HK-2 (cell line): ENCODE data around the gene PRKCG.
"Not testable (repeated sequence)": the region's sequence is repeated elsewhere in the genome, so short reads cannot be mapped to it uniquely, and the experiment has no call there.

Source experiments
- DNase-seq: peaks from one replicate; pipeline ENCODE4 v3.0.0-alpha.2; 2018; ENCODE audit not compliant: unreplicated experiment

The PRKCG gene

GRCh38 chr19:53881482-53882390 is at the start of gene PRKCG:
TSS of gene PRKCG (plus strand) at chr19:53882197. CDS start at chr19:53882495, 298 bp downstream.
- DNase-seq, result peak; percentile 25

DNA sequence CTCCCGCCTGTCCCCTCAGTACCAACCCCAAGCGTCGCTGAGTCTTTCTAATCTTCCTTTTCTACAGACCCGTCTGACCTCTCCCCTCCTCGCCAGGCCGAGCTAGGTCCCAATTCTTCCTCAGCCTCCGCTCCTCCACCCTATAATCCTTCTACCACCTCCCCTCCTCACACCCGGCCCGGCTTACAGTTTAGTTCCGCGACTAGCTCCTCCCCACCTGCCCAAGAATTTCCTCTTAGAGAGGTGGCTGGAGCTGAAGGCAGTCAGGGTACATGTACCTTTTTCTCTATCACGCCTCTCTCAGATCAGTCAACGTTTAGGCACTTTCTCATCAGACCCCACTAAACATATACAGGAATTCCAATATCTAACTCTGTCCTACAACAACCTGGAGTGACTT is 49.1 kb upstream of the PRKCG start:
- DNase-seq, result not testable (repeated sequence)

DNA sequence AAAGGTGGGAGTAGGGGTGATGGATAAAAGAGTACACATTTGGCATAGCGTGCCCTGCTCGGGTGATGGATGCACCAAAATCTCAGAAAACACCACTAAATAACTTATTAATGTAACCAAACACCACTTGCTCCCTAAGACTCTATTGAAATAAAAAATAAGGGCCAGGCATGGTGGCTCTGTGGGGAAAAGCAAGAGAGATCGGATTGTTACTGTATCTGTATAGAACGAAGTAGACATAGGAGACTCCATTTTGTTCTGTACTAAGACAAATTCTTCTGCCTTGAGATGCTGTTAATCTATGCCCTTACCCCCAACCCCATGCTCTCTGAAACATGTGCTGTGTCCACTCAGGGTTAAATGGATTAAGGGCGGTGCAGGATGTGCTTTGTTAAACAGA is 43.6 kb upstream of the PRKCG start:
- not testable (repeated sequence) for DNase-seq

- DNase-seq, result not testable (repeated sequence)
Measured at GRCh38 chr19:53840241-53840640, 41.8 kb upstream of the PRKCG start.

DNA sequence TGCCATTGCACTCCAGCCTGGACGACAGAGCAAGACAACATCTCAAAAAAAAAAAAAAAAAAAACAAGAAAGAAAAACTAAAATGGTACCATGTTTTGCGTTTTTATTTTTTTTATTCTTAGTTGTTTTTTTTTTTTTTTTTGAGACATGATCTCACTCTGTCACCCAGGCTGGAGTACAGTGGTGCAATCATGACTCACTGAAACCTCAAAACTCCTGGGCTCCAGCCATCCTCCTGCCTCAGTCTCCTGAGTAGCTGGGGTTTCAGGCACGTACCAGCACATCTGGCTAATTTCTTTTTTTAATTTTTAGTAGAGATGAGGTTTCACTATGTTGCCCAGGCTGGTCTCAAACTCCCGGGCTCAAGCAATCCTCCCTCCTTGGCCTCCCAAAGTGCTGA is 41.1 kb upstream of the PRKCG start:
- not testable (repeated sequence) for DNase-seq

DNA sequence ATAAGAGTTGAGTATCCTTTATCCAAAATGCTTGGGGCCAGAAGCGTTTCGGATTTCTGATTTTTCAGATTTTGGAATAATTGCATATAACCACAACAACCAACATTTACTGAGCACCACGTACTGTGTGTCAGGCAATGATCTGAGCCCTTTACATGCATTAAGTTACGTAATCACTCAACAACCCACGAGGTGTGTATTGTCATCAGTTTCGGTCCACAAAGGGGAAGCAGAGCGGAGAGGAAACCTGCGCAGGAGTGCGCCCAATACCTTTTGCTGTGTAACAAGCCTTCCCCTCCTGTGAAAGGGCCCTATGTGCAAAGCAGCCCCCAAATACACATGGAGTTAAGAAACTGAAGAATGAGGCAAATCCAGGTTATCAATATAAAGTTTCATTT is 37.1 kb upstream of the PRKCG start:
- DNase-seq, result no peak

DNA sequence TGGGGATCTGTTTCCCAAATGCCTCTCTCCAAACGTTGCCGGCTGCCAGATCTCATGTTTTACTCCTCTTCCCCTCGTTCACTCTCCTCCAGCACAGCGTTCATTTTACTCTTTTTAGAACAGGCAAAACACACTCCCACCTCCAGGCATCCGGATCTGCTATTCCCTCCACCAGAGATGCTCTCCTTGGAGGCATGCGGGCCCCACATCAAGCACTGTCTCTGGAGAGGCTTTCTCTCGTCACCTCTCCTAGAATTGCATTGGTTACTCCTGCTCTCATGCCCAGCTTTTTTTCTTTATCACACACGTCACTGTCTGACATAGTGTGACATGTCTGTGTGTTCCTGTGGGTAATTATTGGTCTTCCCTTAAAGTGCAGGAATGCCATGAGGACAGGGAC is 34.4 kb upstream of the PRKCG start:
- no peak for DNase-seq

GRCh38 chr19:53849237-53849676 is 32.7 kb upstream of the PRKCG start:
- DNase-seq, result no peak

DNA sequence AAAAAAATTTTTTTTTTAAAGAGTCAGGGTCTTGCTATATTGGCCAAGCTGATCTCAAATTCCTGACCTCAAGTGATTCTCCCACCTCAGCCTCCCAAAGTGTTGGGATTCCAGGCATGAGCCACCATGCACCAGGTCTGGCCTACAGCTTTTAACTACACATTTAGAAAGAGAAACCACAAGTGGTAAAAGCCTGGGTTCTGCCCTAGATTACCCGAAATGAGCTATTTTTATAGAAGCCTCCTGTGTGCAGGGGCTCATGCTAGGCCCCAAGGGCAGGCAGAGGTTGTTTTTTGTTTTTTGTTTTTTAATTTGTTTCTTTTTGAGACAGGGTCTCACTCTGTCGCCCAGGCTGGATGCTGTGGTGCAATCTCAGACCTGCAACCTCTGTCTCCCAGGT is 28.3 kb upstream of the PRKCG start:
- DNase-seq, result no peak

- DNase-seq, result no peak
Measured at GRCh38 chr19:53864308-53864836, 17.6 kb upstream of the PRKCG start.

- DNase-seq, result no peak
Measured at GRCh38 chr19:53865523-53865917, 16.5 kb upstream of the PRKCG start.

DNA sequence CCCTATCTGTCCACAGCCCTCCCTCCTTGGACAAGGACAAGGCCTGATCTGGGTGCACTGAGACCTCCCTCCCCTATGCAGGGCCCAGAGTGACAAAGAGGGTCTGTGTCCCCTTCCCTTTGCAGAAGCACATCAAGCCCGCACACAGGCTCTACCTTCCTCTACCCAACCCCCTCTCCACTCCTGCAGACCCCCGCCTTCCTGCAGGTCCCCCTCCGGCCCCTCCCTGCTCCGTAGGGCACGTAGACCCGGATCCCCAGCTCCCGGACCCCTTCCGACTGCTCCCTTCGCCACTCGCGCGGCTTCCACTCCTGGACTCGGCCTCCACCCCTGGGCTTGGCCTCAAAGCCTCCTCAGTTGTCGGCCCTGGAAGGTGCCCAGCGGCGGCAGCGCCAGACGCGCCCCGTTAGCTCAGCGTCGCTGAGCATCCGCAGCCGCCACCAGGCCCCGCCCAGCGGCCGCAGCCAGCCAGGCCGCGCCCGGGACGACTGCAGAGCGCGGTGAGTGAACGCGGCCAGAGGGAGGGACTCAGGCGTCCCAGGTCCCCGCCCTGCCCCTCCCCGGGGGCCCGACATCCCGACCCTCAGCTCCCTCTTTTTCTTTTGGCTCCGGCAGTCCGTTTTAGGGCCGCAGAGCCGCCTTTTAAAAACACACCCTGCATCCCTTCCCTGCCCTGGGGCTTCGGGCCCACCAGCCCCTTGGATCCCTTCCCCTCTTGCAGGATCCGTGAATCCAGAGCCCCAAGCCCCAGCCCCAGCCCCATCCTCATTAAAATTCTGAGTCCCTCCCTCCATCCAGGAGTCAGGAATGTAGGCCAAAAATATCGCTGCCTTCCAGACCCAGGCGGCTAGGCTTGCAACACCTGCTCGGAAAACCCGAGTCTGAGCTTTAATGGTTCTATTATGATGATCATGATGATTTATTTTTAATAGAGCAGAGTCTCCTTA is 15.8 kb upstream of the PRKCG start:
- DNase-seq, result peak; percentile 65

DNA sequence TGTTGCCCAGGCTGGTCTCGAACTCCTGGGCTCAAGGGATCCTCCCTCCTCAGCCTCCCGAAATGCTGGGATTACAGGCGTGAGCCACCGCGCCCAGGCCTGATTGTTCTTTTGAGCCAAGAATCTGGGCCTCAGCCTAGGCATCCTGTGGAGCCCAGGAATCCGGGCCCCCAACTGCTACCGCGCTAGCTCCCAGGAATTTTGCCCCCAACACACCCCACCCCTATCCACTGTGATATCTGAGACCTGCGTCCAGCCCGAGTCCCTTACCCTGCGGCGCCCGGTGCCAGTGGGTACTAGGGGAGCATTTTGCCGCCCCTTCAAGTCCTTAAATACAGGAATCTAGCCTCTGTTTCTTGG is 15.2 kb upstream of the PRKCG start:
- no peak for DNase-seq

DNA sequence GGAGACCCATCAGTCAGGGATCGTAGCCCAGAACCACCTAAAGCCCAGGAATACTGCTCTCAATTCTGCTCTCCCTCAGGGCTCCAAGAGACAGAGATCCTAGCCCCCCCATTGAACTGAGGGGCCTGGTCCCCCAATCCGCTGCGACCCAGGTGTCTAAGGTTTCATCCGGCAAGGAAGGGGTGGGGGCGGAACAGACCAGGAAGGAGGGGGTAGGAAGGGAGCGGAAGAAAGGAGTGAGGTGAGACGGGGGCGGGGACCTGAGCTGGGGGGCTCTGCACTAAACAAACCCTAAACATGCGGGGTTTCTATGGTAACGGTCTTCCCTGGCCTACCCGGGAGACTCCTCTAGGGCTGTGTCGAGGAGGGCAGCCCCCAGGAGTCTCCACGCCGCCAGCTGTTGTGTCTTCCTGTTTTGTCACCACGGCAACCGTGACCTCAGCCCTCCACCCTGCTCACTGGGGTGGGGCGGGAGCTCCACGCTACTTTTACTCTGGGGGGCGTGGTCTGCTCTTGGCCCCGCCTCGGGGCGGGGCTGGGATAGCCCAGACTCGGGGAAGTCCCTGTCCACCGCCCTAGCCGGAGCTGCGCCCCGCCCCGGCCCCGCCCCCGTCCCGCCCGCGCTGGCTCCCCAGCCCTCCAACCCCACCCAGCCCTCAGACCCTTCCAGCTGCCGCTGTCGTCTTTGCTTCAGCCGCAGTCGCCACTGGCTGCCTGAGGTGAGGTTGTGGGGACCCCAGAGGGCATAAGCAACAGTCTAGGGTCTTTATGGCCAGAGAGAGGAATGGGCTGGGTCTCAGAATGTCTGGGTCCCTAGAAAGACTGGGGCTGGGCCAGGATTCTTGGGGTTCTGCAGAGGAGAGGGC is 14.5 kb upstream of the PRKCG start, which contains the start of gene MYADM:
TSS of gene MYADM (plus strand) at position 659 of the 866 bp plus-strand sequence. CDS start 5,647 bp downstream, outside the sequence.
- peak; percentile 99 for DNase-seq

DNA sequence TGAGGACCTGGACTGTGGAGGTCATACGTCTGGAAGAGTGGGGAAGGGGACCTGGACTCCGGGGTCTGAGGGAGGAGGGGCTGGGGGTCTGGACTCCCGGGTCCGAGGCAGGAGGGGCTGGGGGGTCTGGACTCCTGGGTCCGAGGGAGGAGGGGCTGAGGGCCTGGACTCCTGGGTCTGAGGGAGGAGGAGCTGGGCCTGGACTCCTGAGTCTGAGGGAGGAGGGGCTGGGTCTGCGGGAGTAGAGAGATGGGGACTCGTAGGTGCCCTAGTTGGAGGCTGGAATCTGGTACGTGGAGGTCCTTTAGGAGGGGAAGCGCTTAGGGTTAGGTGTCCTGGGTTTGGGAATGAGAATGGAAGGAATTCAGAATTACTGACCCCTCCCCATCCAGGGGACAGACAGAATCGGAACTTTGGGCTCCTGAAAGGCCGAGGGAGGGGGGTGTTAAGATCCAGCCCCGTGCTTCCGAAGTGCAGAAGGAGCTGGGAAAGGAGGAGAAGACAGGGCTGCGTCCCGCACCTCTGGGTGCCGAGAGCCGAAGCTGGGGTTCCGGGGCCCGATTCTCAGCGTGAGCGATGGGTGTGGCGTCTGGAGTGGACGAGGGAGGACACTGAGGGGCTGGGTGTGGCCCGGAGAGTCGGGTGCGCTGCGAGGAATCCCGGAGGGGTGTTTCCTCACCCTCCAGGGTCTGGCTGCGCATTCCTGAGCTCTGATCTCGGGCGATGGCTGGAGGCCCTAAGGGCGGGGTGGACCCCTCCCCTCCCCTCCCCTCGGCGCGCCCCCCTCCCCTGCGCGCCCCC is 13.7 kb upstream of the PRKCG start:
- peak; percentile 71 for DNase-seq

- peak; percentile 93 for DNase-seq
Measured at GRCh38 chr19:53868892-53869804, 12.8 kb upstream of the PRKCG start.

DNA sequence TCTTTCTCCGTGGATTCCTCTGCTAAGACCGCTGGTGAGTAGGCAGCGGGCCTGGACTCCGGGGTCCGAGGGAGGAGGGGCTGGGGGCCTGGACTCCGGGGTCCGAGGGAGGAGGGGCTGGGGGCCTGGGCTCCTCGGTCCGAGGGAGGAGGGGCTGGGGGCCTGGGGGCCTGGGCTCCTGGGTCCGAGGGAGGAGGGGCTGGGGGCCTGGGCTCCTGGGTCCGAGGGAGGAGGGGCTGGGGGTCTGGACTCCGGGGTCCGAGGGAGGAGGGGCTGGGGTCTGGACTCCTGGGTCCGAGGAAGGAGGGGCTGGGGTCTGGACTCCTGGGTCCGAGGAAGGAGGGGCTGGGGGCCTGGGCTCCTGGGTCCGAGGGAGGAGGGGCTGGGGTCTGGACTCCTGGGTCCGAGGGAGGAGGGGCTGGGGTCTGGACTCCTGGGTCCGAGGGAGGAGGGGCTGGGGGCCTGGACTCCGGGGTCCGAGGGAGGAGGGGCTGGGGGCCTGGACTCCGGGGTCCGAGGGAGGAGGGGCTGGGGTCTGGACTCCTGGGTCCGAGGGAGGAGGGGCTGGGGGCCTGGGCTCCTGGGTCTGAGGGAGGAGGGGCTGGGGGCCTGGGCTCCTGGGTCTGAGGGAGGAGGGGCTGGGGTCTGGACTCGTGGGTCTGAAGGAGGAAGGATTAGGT is 12.1 kb upstream of the PRKCG start:
- DNase-seq, result not testable (repeated sequence)

DNA sequence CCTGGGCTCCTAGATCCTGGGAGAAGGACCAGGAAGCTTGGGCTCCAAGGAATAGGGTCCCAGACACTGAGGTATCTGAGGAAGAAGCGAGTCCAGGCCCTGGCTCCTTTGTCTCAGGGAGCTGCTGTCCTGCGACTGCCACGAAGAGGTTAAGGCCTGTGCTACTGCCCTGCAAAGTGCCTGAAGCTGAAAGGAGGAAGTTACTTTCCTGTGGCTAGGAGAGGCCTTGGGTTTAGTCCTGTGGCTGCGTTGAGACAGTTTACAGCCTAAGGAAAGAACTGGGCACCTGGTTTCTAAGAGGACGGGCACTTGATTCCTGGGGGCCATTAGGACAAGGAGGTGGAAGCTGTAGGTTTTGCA is 11.5 kb upstream of the PRKCG start:
- DNase-seq, result no peak

DNA sequence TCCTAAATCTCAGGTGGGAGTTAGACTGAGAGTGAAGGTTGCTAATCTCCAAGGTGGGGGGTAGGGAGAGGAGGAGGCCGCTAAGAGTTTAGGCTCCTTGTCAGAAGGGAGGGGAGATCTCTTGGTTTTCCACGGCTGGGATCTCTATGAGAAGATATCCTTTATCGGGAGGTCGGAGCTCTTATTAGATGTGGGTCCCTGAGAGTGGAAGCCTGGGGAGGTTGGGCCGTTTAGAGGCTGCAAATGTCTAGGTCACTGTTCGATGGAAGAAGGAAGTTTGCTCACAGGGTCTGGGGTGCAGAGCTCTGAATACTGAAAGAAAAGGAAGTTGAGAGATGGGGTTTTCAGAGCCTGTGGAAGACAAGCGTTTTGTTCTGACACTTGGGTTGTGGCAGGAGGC is 10.5 kb upstream of the PRKCG start:
- DNase-seq, result no peak
